ENCODE measurements around the gene CCT6B.

Gene CCT6B

GRCh38 chr17:34879146-34879545 lies 82.1 kb downstream of the CCT6B start:
- no peaks in the 10 kb centered on the region for H3K4me1 ChIP-seq (ENCODE audit: insufficient read depth, low read length)
- H3K36me3 ChIP-seq (ENCODE audit: insufficient read depth, low read length) = no peaks in the 10 kb centered on the region
- no peaks in the 10 kb centered on the region for H3K27me3 ChIP-seq (ENCODE audit: control insufficient read depth in 1 of 2, insufficient read depth in 2 of 2, low read length in 2 of 2)
- H3K27ac ChIP-seq (ENCODE audit: low read depth, low read length) = no peak overlapping the region
- no peak overlapping the region for H3K4me3 ChIP-seq (ENCODE audit: low read depth in 1 of 2, low read length in 2 of 2)
- H3K9ac ChIP-seq (ENCODE audit: low read length) = no peak overlapping the region
- H3K9me3 ChIP-seq (ENCODE audit: low read length) = no peaks in the 10 kb centered on the region
